H9 (cell line): ENCODE results near the gene CSNK1E. TPM values are rescaled to one million over a fixed set of nuclear protein-coding genes. Genes with fewer than 3 reads are reported as not detected.

Experiments
- DNase-seq: peaks from one replicate; pipeline ENCODE4 v3.0.0-alpha.2; 2017
- H2AFZ ChIP-seq: one replicate; pipeline ENCODE4 v1.6.1; 2013; ENCODE audit warnings: mild to moderate bottlenecking, low read length, control low read depth, moderate library complexity
- H2AK5ac ChIP-seq: 2 replicates; pipeline ENCODE4 v1.6.1; 2013; ENCODE audit warnings: low read length, control low read depth, mixed read lengths; ENCODE audit not compliant: insufficient read length
- H2BK120ac ChIP-seq: one replicate; pipeline ENCODE4 v1.6.1; 2013; ENCODE audit warnings: low read depth, mild to moderate bottlenecking, low read length, control low read depth, inconsistent platforms; ENCODE audit not compliant: poor library complexity, severe bottlenecking
- H2BK12ac ChIP-seq: 2 replicates; pipeline ENCODE4 v1.6.1; 2013; ENCODE audit warnings: low read length, control low read depth, mixed read lengths, low read depth; ENCODE audit not compliant: insufficient read length
- H2BK15ac ChIP-seq: 2 replicates; pipeline ENCODE4 v1.6.1; 2013; ENCODE audit warnings: low read depth, low read length, control low read depth
- H2BK20ac ChIP-seq: one replicate; pipeline ENCODE4 v1.6.1; 2013; ENCODE audit warnings: low read depth, mild to moderate bottlenecking, low read length, control low read depth, inconsistent platforms; ENCODE audit not compliant: poor library complexity, severe bottlenecking
- H2BK5ac ChIP-seq: 2 replicates; pipeline ENCODE4 v1.6.1; 2013; ENCODE audit warnings: low read length, control low read depth, mixed read lengths; ENCODE audit not compliant: insufficient read length
- H3K14ac ChIP-seq: 2 replicates; pipeline ENCODE4 v1.6.1; 2013; ENCODE audit warnings: low read length, control low read depth; ENCODE audit not compliant: insufficient read depth
- H3K18ac ChIP-seq: 2 replicates; pipeline ENCODE4 v1.6.1; 2013; ENCODE audit warnings: low read depth, mild to moderate bottlenecking, mixed read lengths, low read length, control low read depth; ENCODE audit not compliant: insufficient read length
- H3K23ac ChIP-seq: 2 replicates; pipeline ENCODE4 v1.6.1; 2013; ENCODE audit warnings: low read length, control low read depth, mixed read lengths, low read depth; ENCODE audit not compliant: insufficient read length
- H3K23me2 ChIP-seq: 2 replicates; pipeline ENCODE4 v1.6.1; 2013; ENCODE audit warnings: low read depth, mild to moderate bottlenecking, mixed read lengths, low read length, control low read depth; ENCODE audit not compliant: insufficient read length, poor library complexity, severe bottlenecking
- H3K27ac ChIP-seq: 2 replicates; pipeline ENCODE4 v1.5.1; 2013; ENCODE audit warnings: low read length, control low read depth, mixed read lengths, low read depth; ENCODE audit not compliant: insufficient read length
- H3K27me3 ChIP-seq: 2 replicates; pipeline ENCODE4 v1.6.1; 2013; ENCODE audit warnings: low read length, control low read depth, inconsistent platforms; ENCODE audit not compliant: insufficient read depth
- H3K4ac ChIP-seq: 2 replicates; pipeline ENCODE4 v1.6.1; 2013; ENCODE audit warnings: low read depth, mild to moderate bottlenecking, control low read depth, inconsistent platforms, low read length, moderate library complexity
- H3K4me1 ChIP-seq: 2 replicates; pipeline ENCODE4 v1.6.1; 2013; ENCODE audit warnings: low read length, control low read depth, inconsistent platforms; ENCODE audit not compliant: insufficient read depth
- H3K4me2 ChIP-seq: 2 replicates; pipeline ENCODE4 v1.6.1; 2013; ENCODE audit warnings: low read length, control low read depth, mixed read lengths; ENCODE audit not compliant: insufficient read length, insufficient read depth
- H3K56ac ChIP-seq: 2 replicates; pipeline ENCODE4 v1.6.1; 2013; ENCODE audit warnings: low read depth, mild to moderate bottlenecking, mixed read lengths, low read length, control low read depth; ENCODE audit not compliant: insufficient read length
- H3K79me1 ChIP-seq: 2 replicates; pipeline ENCODE4 v1.6.1; 2013; ENCODE audit warnings: low read depth, mild to moderate bottlenecking, moderate library complexity, low read length, control low read depth, inconsistent platforms; ENCODE audit not compliant: insufficient read depth, poor library complexity, severe bottlenecking
- H3K79me2 ChIP-seq: 2 replicates; pipeline ENCODE4 v1.6.1; 2013; ENCODE audit warnings: low read length, control low read depth, inconsistent platforms; ENCODE audit not compliant: insufficient read depth
- H3K9ac ChIP-seq: 2 replicates; pipeline ENCODE4 v1.6.1; 2013; ENCODE audit warnings: low read length, control low read depth, mixed read lengths; ENCODE audit not compliant: insufficient read length; ENCODE audit errors: extremely low read depth
- H3K9me3 ChIP-seq: one replicate; pipeline ENCODE4 v1.6.1; 2013; ENCODE audit warnings: low read depth, low read length, inconsistent platforms; ENCODE audit not compliant: control insufficient read depth
- H3T11ph ChIP-seq: one replicate; pipeline ENCODE4 v1.6.1; 2013; ENCODE audit warnings: mild to moderate bottlenecking, low read length, control low read depth, inconsistent platforms
- H4K20me1 ChIP-seq: one replicate; pipeline ENCODE4 v1.6.1; 2013; ENCODE audit not compliant: control insufficient read depth, insufficient read length, insufficient read depth
- H4K5ac ChIP-seq: 2 replicates; pipeline ENCODE4 v1.6.1; 2013; ENCODE audit warnings: low read depth, mild to moderate bottlenecking, mixed read lengths, low read length, control low read depth; ENCODE audit not compliant: insufficient read length
- H4K8ac ChIP-seq: replicated peaks from 2 replicates; pipeline ENCODE4 v1.6.1; 2013; ENCODE audit warnings: low read length, control low read depth, mixed read lengths, low read depth; ENCODE audit not compliant: insufficient read length
- H4K91ac ChIP-seq: 2 replicates; pipeline ENCODE4 v1.6.1; 2013; ENCODE audit warnings: low read depth, mild to moderate bottlenecking, moderate library complexity, mixed read lengths, low read length, control low read depth; ENCODE audit not compliant: insufficient read length
- H3K27ac Mint-ChIP-seq, 3 experiments: 2 replicates in 2 of 3; 3 replicates in 1 of 3; pipeline ENCODE4 v1.8.0; 2020 to 2021; ENCODE audit warnings: mixed read lengths in 3 of 3, mild to moderate bottlenecking in 1 of 3, moderate library complexity in 1 of 3
- H3K27me3 Mint-ChIP-seq: 2 replicates; pipeline ENCODE4 v1.8.0; 2021; ENCODE audit warnings: low read depth, mild to moderate bottlenecking, moderate library complexity, mixed read lengths
- H3K36me3 Mint-ChIP-seq, 3 experiments: 2 replicates in 2 of 3; 3 replicates in 1 of 3; pipeline ENCODE4 v1.8.0; 2020 to 2021; ENCODE audit warnings: low read depth in 3 of 3, mixed read lengths in 3 of 3; ENCODE audit not compliant: insufficient read depth in 1 of 3
- H3K4me1 Mint-ChIP-seq, 2 experiments: 2 replicates each; pipeline ENCODE4 v1.8.0; 2020; ENCODE audit warnings: mixed read lengths in 2 of 2
- H3K4me3 Mint-ChIP-seq, 2 experiments: 2 replicates in 1 of 2; 3 replicates in 1 of 2; pipeline ENCODE4 v1.8.0; 2020 to 2021; ENCODE audit warnings: mild to moderate bottlenecking in 2 of 2, mixed read lengths in 2 of 2, moderate library complexity in 1 of 2
- H3K9me3 Mint-ChIP-seq, 2 experiments: 2 replicates in 1 of 2; 3 replicates in 1 of 2; pipeline ENCODE4 v1.8.0; 2020; ENCODE audit warnings: mild to moderate bottlenecking in 2 of 2, mixed read lengths in 2 of 2, moderate library complexity in 1 of 2
- CTCF ChIP-seq: fragments of 200-600 bp; sonication (generic); conservative IDR thresholded peaks from 3 replicates; pipeline ENCODE4 v1.8.0; 2021; ENCODE audit warnings: antibody characterized with exemption, mild to moderate bottlenecking
- WGBS: extraction: QIAGEN DNeasy Blood & Tissue Kit; methylation state at CpG from one replicate; pipeline ENCODE4 v1.1.7; 2013; ENCODE audit warnings: missing lambda C conversion rate, low lambda C conversion rate, mixed read lengths; ENCODE audit not compliant: insufficient read length; ENCODE audit errors: extremely low coverage; 5-methylcytosine and 5-hydroxymethylcytosine counted together
- total RNA-seq: library from RNA; stranded (reverse); gene quantifications from 2 replicates; pipeline ENCODE4 v1.2.1, GENCODE V29; 2021

Gene CSNK1E
- total RNA-seq, 1 experiment from 2014 or later = 236 TPM

- no peaks in the 10 kb centered on the region for H3K79me1 ChIP-seq
- H3T11ph ChIP-seq = no peak overlapping the region
- no peak overlapping the region for H2BK12ac ChIP-seq
- H2AK5ac ChIP-seq = no peak overlapping the region
- no peak overlapping the region for H4K8ac ChIP-seq
- H3K4ac ChIP-seq = no peak overlapping the region
- no peak overlapping the region for H3K14ac ChIP-seq
- peaks cover 0 to 8% (median 2%) of the 10 kb centered on the region in 3 experiments; a peak in 4 of 7 replicates for H3K36me3 Mint-ChIP-seq
- no peak overlapping the region for H4K91ac ChIP-seq
- no peak overlapping the region for H3K56ac ChIP-seq
- H3K4me1 ChIP-seq = no peaks in the 10 kb centered on the region; the same call in 1 of the 2 replicates
- H2AFZ ChIP-seq = no peak overlapping the region
- no peaks in the 10 kb centered on the region for H4K20me1 ChIP-seq
- no peak overlapping the region for H2BK20ac ChIP-seq
- no peak for DNase-seq
- no CpG with 5 or more reads among the region's 14 CpGs for WGBS
- no peak overlapping the region for H3K9ac ChIP-seq
- H3K4me2 ChIP-seq = no peak overlapping the region
- H3K9me3 Mint-ChIP-seq = peaks cover 0 to 3% of the 10 kb centered on the region in 2 experiments; a peak in 1 of 5 replicates
- H2BK15ac ChIP-seq = no peak overlapping the region
- H2BK5ac ChIP-seq = no peak overlapping the region
- H3K27me3 Mint-ChIP-seq = peaks cover 3% of the 10 kb centered on the region
- peaks cover 29 to 40% of the 10 kb centered on the region in 2 experiments for H3K4me1 Mint-ChIP-seq
- H2BK120ac ChIP-seq = no peak overlapping the region
- no peaks in the 10 kb centered on the region for H3K79me2 ChIP-seq
- peak overlapping the region in 2 of 3 experiments; percentile 58 to 73; a peak in 2 of 7 replicates for H3K27ac Mint-ChIP-seq
- no peak for TF ChIP-seq CTCF
- no peak overlapping the region for H3K4me3 Mint-ChIP-seq
- H3K23ac ChIP-seq = no peak overlapping the region
- H3K27ac ChIP-seq = no peak overlapping the region
- no peak overlapping the region for H4K5ac ChIP-seq
- H3K18ac ChIP-seq = no peak overlapping the region
- H3K27me3 ChIP-seq = no peaks in the 10 kb centered on the region
- no peaks in the 10 kb centered on the region for H3K23me2 ChIP-seq
- H3K9me3 ChIP-seq = no peaks in the 10 kb centered on the region
These were observed 29.3 kb upstream of the CSNK1E start for GRCh38 chr22:38346506-38346905.
